ENCODE measurements around the gene RAMAC.
"Not testable (repeated sequence)": the region's sequence is repeated elsewhere in the genome, so short reads cannot be mapped to it uniquely, and the experiment has no call there.

Gene RAMAC

GRCh38 chr15:82985688-82986441 lies at the start of gene RAMAC:
Gene RAMAC, plus strand, starts transcription at chr15:82986210. Its CDS starts 2,809 bp downstream, at chr15:82989019.
- peak; percentile 85 for DNase-seq

GRCh38 chr15:82936966-82937711 lies 48.9 kb upstream of the RAMAC start:
- DNase-seq: no peak

GRCh38 chr15:82937712-82938058 lies 48.3 kb upstream of the RAMAC start:
- no peak for DNase-seq

- DNase-seq: not testable (repeated sequence)
Observed at GRCh38 chr15:82939678-82940077, 46.3 kb upstream of the RAMAC start.

GRCh38 chr15:82942691-82943090 lies 43.3 kb upstream of the RAMAC start:
- no peak for DNase-seq

GRCh38 chr15:82943176-82943575 lies 42.8 kb upstream of the RAMAC start:
- DNase-seq: no peak

GRCh38 chr15:82944056-82944455 lies 42.0 kb upstream of the RAMAC start:
- DNase-seq: no peak

GRCh38 chr15:82944821-82945220 lies 41.2 kb upstream of the RAMAC start:
- no peak for DNase-seq

GRCh38 chr15:82945326-82945725 lies 40.7 kb upstream of the RAMAC start:
- no peak for DNase-seq

- DNase-seq: no peak
Observed at GRCh38 chr15:82946155-82946701, 39.8 kb upstream of the RAMAC start.

- no peak for DNase-seq
Observed at GRCh38 chr15:82950295-82950694, 35.7 kb upstream of the RAMAC start.

GRCh38 chr15:82950746-82951370 lies 35.2 kb upstream of the RAMAC start:
- DNase-seq: no peak

GRCh38 chr15:82951472-82952157 lies 34.4 kb upstream of the RAMAC start:
- DNase-seq: no peak

- DNase-seq: peak; percentile 29
Observed at GRCh38 chr15:82952158-82953081, 33.6 kb upstream of the RAMAC start, which contains the start of gene HOMER2. Gene HOMER2, minus strand, starts transcription at chr15:82952720. Its CDS starts 185 bp downstream, at chr15:82952535.

GRCh38 chr15:82958638-82959037 lies 27.4 kb upstream of the RAMAC start:
- no peak for DNase-seq

- DNase-seq: no peak
Observed at GRCh38 chr15:82959423-82959822, 26.6 kb upstream of the RAMAC start.

- DNase-seq: no peak
Observed at GRCh38 chr15:82960766-82961165, 25.2 kb upstream of the RAMAC start.

- no peak for DNase-seq
Observed at GRCh38 chr15:82963471-82964341, 22.3 kb upstream of the RAMAC start.

- DNase-seq: no peak
Observed at GRCh38 chr15:82964890-82965289, 21.1 kb upstream of the RAMAC start.

GRCh38 chr15:82966671-82967071 lies 19.3 kb upstream of the RAMAC start:
- no peak for DNase-seq

GRCh38 chr15:82968066-82968465 lies 17.9 kb upstream of the RAMAC start:
- DNase-seq: no peak

Data from activated CD4-positive, CD25-positive, alpha-beta regulatory T cell treated with anti-CD3 and anti-CD28 coated beads, Interleukin-2, amount 50 U/mL, for 72 hours (primary cell).